Left colon (tissue), 2 donors: Measurements from ENCODE around the gene MGAT3. TPM values are rescaled to one million over a fixed set of nuclear protein-coding genes. Genes with fewer than 3 reads are reported as not detected.

Source experiments
- ATAC-seq: fragments of 200-7000 bp; cut with Tn5 transposase; one replicate; pipeline ENCODE4 v1.9.1; 2020; ENCODE audit warnings: mild to moderate bottlenecking, moderate library complexity
- DNase-seq, 2 donors: peaks; one replicate each; pipeline ENCODE4 v3.0.0-alpha.2; 2020
- intact Hi-C, 2 donors: fragments of 100-400 bp; cut with DNase I in 1 of 2; cut with micrococcal nuclease in 1 of 2; formaldehyde crosslinking; loops; one replicate each; pipeline versions ENCODE4 v1.11.2 to v1.14.0; 2022; cut with DNase I, micrococcal nuclease
- total RNA-seq, 2 donors: library from RNA; stranded (reverse); fragmentation: NEBNext Ultra II Directional; extraction: Animal tissue kit (Norgen Biotek cat#: 25700); gene quantifications; one replicate each; pipeline ENCODE4 v1.2.1, GENCODE V29; 2021
- donor health status: DM: no; HTN: no; CAD: no.
- donor health status: DM: yes; HTN: yes; CAD: no.

The MGAT3 gene
- total RNA-seq, 2 donors from 2014 or later: 5.6 to 10.7 TPM

DNA sequence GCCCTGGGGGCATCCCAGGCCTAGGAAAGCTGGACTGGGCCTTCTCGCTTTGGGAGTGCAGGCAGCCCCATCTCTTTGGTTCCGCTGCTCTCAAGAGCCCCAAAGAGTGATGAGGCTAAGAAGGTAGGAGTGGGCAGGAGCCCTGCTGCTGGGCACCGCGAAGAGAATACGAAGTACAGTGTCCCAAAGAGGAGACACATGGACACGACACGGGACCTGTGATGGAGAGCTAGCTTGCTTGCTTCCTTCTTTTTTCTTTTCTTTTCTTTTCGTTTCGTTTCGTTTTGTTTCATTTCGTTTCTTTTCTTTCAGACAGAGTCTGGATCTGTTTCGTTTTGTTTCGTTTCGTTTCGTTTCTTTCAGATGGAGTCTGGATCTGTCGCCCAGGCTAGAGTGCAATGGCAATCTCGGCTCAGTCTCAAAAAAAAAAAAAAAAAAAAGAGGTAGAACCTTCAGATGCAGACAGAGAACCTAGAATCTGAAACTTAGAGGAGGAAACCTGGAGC, 10.6 kb downstream of the MGAT3 start:
- intact Hi-C loops: no loop called here
- DNase-seq (no peak), ATAC-seq (no peak)

DNA sequence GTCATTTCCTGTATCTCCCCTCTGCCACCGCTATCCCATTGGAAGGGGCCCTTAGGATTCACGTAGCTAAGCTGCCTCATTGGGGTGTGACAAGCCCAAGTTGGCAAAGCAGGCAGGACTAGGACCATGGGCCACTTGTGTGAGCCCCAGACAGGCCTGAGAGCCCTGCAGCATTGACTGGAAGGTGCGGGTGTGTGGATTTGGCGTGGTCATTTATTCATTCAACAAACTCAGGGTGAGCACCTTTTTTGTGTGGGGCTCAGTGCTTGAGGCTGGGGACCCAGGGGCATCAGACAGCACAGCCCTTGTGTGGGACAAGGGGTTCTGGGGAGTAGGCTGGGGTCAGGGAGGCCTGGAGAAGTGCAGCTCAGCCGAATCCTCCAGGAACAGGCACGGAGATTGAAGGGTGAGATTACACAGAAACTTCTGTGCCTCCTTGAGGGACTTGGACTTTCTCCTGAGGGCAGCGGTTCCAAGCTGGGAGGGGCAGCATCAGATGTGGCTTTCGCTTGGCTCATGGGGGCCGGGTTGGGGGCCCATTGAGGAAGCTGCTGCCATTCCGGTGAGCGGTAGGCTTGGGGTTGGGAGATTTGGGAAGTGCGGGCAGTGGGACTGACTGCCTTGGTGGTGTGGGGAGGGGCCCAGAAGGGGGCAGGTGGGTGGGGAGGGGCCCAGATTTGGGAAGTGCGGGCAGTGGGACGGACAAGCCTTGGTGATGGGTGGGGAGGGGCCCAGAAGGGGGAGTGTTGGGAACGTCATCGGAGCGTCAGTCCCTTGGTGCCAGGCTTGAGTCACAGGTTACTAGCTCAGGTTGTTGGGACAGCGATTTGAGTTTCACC, 11.9 kb downstream of the MGAT3 start:
- no peak for DNase-seq
- ATAC-seq: no peak
- intact Hi-C loops: no loop called here

DNA sequence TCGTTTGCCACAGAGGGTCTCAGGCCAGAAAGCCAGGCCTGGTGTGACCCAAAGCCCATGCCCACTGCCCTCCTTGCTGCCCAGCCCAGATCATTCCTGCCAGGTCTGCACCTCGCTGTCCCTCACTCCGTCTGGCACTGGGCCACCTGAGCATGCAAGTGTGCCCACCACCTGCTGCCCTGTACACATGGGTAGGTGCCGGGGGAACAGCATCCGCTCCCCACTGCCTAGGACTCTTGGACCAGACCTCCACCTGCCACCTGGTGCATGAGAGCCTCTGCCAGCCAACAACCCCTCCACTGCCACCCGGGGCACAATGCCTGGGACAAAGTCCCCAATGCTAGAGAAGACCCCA, 12.5 kb downstream of the MGAT3 start:
- intact Hi-C loops: no loop called here
- no peak for DNase-seq
- no peak for ATAC-seq

DNA sequence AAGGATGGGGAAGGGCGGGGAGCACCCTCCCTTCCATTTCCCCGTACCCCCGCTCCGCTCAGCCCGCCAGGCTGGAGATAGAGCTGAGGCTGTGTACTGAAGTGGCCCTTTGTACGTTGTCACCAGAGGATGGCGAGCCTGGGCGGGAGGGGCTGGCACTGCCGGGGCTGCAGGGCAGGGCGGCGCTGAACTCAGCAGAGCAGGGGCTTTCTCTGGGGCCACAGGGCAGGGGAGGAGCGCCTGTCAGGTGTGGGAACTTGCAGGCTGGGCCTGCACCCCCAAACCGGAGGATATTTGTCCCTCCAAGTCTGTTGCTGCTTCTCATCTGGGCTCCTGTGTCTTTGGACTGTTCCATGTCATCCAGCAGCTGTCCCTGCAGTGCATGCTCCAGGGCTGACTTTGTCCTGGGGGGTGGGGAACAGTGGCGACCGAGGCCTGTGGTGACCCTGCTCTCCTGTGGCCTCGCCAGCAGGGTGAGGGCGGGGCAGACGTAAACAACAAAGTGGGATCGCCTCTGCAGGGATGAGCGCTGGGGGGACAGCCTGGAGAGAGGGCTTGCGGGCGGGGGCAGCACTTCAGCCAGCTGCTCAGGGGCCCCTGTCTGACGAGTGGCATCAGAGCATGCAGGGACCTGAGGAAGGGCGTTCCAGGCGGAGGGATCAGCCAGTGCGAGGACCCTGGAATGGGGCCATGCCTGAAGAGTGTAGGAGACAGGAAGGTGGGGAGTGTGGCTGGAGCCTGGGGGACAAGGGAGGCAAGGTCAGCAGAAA, 13.1 kb downstream of the MGAT3 start:
- intact Hi-C loops: no loop called here
- no peak for DNase-seq
- ATAC-seq: peak; percentile 23

DNA sequence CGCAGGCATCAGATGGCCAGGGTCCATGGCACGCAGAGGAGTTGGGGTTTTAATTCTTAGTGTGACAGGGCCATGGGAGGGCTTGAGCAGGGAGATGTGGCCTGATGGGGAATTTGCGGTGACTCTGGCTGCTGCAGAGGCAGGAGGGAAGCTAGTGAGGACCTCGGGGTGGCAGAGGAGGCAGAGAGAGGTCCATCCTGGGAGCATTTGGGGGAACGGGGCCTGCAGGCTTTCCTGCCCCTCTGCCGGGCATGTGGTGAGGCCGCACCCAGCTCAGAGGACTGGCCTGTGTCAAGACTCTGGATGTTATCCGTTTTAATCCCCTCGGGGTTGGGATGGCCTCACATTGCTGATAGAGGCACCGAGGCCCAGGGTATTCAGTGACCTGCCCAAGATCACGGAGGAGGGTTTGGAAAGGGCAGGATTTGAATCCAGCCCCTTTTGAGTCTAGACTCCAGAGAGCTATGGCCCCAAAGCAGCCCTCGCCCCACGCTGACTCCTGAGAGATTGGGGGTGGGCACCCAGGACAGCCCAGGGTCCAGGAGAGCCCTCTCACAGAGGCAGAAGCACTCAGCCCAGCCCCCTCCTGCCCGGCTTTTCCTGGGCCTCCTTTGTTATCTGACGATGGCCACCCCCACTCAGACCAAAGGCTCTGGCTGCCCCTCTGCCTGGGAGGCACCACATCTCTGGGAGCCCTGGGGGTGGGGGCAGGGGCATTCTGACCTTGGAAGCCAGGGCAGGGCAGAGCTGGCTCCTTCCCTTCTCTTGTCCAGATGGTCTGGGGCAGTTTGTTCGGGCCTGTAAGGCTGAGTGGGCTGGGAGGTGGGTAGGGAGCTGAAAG, 13.9 kb downstream of the MGAT3 start:
- intact Hi-C loops: no loop called here
- ATAC-seq (no peak), DNase-seq (no peak)

DNA sequence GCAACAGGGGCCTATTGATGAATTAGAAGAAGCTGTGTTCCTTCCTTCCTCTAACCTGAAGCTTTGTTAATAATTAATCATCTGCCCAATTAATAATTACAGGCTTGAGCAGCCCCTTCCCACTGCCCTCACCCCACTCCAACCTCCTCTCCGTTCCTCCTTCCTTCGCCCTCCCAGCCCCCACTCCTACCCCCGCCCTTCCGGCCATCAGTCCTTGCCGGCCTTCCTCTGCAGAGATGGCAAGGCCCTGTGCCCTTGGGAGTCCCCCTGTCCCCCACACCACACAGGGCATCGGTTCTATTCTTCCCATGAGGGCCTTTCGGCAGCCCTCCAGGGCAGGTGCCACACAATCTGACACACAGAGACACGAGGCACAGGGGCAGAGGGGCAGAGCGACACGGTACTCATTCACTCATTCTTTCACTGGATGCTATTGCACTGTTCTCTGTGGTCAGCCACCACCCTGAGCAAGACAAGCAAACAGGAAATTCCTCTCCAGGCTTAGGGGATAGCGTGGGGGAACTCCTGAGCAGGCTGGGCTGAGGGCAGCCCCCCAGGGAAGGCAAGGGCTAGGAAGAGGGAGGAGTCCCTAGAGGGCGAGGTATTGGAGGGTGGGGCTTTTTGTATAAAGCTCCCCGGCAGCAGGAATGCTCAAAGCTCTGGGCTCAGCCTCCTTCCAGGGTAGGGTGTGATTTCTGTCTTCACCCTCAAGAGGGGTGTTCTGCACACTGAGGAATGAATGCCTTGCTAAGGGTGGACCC, 14.7 kb downstream of the MGAT3 start:
- ATAC-seq (peak; percentile 12), DNase-seq (no peak)
- intact Hi-C loops: no loop called here

DNA sequence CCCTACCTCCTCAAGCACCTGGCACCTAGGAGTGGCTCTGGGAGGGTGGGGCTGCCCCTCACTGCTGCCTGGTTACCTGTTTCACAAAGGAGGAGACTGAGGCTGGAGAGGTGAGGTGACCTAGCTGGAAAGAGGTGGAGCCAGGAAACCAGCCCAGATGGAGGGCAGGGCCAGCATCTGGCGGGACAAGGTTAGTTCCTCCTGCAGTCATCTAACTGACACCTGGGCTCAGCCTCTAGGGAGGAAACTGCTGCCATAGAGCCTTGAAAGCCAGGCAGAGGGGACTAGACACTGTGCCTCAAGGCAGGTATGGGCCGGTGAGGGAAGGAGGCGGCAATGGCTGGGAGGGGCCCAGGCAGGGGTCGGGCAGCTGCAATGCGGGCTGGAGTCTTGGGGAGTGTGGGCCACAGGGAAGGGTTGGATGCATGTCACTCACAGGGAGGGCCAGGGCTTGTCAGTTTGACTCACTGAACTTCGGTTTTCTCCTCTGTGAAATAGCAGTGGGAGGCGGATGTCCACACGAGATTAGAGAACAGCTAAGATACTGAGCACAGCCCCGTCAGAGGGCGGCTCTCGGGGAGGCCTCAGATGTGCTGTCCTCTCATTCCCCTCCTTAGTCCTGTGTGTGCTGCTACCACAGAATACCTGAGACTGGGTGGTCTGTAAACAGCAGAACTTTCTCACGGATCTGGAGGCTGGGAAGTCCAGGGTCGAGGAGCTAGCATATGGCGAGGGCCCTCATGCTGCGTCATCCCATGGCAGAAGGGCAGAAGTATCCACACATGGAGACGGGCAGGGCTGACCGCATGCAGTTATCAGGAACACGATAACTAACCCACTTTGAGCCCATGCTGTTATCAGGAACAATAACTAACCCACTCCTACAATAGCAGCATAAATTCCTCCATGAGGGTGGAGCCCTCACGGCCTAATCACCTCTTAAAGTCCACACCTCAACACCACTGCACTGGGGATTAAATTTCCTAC, 16.1 kb downstream of the MGAT3 start:
- intact Hi-C loops: no loop called here
- ATAC-seq (peak; percentile 76), DNase-seq (peak; percentile 74 to 90)

DNA sequence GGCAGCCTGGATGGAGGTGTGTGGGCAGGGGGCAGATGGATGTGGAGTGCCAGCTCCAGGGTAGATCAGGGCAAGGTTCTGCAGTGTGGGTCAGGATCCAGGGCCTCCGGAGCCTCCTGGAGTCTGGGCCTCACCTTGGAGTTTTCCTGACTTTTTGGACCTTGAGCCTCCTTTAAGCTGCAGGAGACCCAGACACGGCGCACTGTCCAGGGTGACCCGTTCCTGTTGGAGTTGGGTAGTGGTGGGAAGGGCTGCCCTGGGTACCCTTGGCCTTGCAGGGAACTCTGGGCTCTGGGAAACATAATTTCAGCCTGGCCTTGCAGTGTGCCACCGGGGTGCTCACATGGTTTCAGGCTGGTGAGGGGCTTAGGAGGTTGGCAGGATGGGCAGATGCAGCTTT, 17.0 kb downstream of the MGAT3 start:
- ATAC-seq (peak; percentile 4), DNase-seq (no peak)

DNA sequence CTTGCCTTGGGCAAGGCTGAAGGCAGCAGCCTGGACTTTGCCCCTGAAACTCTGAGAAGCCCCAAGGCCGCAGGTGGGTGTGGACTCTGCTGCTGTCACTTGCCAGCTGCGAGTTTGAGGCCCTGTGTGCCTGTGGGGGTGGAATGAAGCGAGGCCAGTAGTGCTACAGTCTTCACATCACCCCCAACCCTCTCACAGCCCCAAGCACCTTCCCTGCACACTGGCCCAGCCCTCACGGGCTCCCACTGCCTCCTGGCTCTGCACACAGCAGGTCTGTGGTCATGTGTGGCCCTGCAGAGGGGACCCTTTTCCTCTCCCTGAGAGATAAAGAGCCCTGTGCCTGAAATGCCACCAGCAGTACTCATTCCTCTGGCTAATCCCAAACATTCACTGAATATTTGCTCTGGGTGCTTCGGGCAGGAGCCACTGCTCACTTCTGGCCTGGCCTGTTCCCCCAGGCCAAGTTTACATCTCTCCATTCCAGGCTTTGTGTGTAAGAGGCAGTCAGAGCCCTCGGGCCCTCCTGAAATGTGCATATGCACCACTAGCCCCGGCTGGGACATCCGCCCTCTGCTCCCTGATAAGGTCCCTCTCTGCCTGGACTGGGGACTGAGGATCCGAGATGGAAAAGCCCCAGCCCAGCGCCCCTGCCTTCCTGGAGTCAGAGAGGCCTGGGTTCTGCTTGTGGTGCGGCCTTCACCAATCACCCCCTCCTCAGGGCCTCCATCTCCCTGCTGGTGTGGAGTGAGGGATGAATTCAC, 17.7 kb downstream of the MGAT3 start:
- intact Hi-C loops: no loop called here
- ATAC-seq (peak; percentile 51), DNase-seq (peak; percentile 73 to 76)

More for the DNA sequence above, 17.0 kb downstream of the MGAT3 start:
- intact Hi-C loops: no loop called here

DNA sequence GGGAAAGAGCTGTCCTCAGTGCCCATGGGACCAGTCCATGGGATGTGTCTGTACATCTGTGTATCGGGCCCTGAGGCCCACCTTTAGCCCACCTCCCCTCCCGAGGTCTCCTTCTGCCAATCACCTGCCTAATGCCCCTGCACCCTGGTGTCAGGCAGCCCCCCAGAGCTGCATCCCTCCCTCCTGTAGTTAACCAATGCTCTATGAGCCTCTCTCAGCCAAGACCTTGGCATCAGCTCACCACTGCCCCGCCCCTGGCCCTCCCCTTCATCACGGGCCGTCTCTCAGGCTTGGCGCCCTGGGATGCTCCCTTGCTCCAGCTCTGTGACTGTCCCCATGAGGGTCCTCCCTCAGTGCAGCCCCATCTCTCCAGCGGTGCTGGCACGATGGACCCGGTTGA, 18.5 kb downstream of the MGAT3 start:
- DNase-seq (no peak), ATAC-seq (no peak)
- intact Hi-C loops: no loop called here

DNA sequence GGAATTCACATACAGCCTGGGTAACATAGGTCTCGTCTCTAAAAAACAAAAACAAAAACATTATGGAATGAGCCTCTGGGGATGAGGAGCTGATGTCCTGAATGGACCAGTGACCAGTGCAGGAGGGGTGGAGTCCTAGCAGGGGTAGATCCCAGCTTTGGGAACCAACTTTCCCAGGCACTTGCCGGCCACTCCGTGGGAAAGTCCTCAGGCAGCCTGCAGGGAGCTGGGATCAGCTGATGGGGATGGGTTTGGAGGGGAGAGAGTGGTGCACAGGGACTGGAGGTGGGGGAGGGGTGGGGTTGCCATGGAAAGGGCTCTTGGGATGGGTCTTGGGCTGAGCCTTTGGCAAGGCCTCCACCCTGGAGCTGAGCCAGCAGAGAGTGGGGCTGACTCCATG, 19.1 kb downstream of the MGAT3 start:
- ATAC-seq (no peak), DNase-seq (no peak)
- intact Hi-C loops: no loop called here

DNA sequence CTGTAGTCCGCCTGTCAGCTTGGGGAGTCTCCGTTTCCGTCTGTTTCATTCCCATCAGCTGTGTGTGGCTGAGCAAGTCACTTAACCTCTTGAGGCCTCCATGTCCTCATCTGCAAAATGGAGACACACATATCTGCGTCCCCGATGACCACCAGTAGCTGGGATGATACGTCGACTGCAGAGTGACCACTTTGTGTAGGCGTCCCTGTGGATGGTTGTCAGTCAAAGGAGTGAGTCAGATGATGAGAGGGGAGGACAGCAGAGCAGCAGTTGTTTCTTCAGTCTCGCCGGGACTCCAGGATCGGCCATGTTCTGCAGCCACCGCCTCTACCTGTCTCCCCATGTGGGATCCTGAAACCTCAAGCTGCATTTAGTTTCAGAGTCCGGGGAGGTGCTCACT, 19.9 kb downstream of the MGAT3 start:
- ATAC-seq (no peak), DNase-seq (no peak)
- intact Hi-C loops: no loop called here

DNA sequence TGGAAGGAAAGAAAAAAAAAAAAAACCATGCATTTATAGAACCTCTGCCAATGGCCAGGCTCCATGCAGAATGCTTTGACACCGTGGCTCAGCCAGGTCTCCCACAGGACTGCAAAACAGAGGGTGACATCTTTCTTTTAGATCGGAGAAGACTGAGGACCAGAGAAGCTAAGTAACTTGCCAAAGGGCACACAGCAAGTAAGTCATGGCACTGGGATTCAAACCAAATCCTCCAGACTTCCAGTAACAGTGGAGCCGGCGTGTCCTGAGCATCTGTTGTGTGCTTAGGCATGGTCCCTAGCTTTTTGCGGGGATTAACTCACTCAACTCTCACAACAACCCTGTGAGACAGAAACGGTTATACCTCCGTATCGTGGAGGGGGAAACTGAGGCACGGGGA, 20.7 kb downstream of the MGAT3 start:
- DNase-seq: no peak
- no peak for ATAC-seq
- intact Hi-C loops: no loop called here

DNA sequence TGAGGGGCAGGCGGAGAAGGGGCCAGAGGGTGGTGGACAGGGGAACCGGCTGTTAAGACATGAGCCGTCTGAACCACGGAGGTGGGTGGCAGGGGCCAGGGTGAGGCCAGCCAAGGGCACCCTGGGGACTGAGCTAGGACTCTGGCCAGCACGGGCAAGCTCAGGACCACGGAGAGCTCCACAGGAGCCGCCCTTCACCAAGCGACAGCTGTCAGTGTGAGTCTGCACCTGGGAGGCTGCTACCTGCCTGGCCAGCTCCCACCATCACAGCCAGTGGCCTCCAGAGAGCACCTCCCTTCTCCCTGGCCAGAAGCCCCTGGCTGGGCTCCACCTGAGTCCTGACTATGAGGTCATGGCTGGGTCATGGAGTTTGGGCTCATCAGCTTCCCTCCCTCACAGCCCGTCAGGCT, 21.6 kb downstream of the MGAT3 start:
- ATAC-seq (peak; percentile 59), DNase-seq (peak in 1 of 2 donors; percentile 66)
- intact Hi-C loops: no loop called here

DNA sequence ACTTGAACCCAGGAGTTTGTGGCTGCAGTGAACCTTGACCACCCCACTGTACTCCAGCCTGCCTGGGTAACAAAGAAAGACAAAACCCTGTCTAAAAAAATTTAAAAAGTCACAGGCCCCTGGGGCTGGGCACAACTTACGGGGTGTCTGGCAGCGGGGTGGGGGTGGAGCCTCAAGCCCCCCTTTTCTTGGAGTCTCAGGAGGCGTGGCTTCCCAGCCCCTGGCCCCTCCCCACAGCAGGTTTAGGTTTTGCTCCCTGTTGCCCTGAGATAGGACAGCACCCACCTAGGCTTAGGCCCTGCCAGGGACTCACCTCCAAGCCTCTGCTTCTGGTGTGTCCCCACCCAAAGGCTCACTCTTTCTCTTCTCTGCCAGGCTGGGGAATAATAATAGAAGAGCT, 22.4 kb downstream of the MGAT3 start:
- DNase-seq (no peak), ATAC-seq (no peak)
- intact Hi-C loops: no loop called here

DNA sequence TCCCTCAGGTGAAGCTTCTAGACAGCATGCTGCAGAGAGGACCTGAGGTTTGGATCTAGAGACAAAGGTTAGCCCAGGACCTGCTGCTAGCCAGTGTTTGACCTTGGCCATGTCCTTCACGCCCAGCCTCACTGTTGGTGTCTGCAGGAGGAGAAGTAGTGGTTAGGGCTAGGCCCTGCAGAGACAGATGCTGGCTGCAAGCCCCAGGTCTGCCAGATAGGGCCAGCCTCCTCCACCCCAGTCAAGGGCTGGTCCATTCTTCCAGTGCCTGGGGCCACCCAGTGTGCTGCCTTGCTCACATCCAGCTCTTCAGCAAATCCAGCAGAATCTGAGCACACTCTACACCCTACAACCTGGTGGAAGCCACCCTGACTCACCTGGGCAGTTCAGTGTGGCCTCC, 23.7 kb downstream of the MGAT3 start:
- DNase-seq: no peak
- intact Hi-C loops: no loop called here
- no peak for ATAC-seq

DNA sequence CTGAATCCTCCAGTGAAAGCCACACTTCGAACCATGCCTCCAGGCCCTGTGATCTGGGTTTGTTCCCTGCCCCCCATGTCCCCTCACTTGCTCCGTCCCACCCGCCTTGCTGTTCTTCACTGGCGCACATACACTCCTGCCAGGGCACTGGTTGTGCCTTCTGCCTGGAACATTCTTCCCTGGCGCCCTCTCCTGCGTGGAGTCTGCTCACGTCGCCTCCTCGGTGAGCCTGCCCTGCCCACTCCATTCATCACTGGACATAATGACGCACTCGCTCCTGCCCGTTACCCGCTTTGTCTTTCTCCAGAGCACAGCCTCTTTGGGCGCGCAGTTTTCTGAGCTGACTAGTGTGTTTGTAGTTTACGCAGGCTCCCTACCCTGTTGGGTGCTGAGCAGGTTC, 24.2 kb downstream of the MGAT3 start:
- intact Hi-C loops: no loop called here
- DNase-seq (no peak), ATAC-seq (no peak)
